Measurements from ENCODE around the gene SENP3.

GRCh38 chr17:7538891-7539545 is 22.7 kb upstream of the SENP3 start:
- TF ChIP-seq RAD21 (IDR thresholded peaks at IDR 0.05; ENCODE audit: low read depth) (no peak), YY1 (IDR thresholded peaks at IDR 0.05; ENCODE audit: low read depth) (no peak), TEAD4 (IDR thresholded peaks at IDR 0.05) (no peak), TAF1 (IDR thresholded peaks at IDR 0.05; ENCODE audit: low read depth) (no peak), CEBPB (IDR thresholded peaks at IDR 0.05) (no peak), REST (IDR thresholded peaks at IDR 0.05; ENCODE audit: low read depth) (no peak), EP300 (IDR thresholded peaks at IDR 0.05; ENCODE audit: borderline replicate concordance) (no peak), TCF12 (IDR thresholded peaks at IDR 0.05; ENCODE audit: low read depth) (no peak), CREB1 (IDR thresholded peaks at IDR 0.05; ENCODE audit: low read depth) (no peak)

Measured in Ishikawa (cell line).